ENCODE data around the gene OSBPL5.

DNA sequence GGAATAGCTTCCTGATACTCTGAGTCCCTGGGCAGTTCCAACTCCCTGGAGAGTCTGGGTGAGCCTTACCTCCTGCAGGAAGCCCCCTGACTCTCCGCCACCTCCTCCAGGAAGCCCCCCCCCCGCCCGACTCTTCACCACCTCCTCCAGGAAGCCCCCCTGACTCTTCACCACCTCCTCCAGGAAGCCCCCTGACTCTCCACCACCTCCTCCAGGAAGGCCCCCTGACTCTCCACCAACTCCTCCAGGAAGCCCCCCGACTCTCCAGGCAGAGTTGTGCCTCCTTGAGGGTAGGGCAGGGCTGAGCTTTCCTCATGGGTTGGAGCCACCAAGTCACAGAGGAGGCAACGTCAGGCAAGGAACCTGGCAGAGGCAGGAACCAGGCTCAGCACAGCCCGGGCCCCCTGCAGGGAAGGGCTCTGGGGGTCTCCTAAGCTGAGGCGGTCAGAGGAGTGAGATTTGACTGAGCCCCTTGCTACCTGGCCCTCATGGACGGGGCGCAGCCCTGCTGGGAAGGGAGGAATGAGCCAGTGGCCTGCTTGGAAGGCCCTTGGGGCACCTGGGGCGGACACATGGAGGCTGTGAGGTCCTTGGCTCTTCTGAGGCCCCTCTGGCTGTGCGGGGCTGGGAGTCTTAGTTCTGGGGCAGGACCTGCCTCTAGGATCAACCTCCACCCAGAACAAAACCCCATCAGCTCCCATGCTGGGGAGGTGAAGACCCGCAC is 35.4 kb upstream of the OSBPL5 start:
- TF ChIP-seq, protein P1, sequence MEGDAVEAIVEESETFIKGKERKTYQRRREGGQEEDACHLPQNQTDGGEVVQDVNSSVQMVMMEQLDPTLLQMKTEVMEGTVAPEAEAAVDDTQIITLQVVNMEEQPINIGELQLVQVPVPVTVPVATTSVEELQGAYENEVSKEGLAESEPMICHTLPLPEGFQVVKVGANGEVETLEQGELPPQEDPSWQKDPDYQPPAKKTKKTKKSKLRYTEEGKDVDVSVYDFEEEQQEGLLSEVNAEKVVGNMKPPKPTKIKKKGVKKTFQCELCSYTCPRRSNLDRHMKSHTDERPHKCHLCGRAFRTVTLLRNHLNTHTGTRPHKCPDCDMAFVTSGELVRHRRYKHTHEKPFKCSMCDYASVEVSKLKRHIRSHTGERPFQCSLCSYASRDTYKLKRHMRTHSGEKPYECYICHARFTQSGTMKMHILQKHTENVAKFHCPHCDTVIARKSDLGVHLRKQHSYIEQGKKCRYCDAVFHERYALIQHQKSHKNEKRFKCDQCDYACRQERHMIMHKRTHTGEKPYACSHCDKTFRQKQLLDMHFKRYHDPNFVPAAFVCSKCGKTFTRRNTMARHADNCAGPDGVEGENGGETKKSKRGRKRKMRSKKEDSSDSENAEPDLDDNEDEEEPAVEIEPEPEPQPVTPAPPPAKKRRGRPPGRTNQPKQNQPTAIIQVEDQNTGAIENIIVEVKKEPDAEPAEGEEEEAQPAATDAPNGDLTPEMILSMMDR (IDR thresholded peaks at IDR 0.05): no peak
- TF ChIP-seq POLR2AphosphoS5 (IDR thresholded peaks at IDR 0.05) (no peak), POLR2A (IDR thresholded peaks at IDR 0.05; ENCODE audit: low read depth) (no peak), EP300 (IDR thresholded peaks at IDR 0.05) (no peak)
